ENCODE data around the gene RNF220. TPM values are rescaled to one million over a fixed set of nuclear protein-coding genes. Genes with fewer than 3 reads are reported as not detected.

The RNF220 gene
- total RNA-seq, 4 donors from 2014 or later, result 45.8 to 169 (median 89.4) TPM

DNA sequence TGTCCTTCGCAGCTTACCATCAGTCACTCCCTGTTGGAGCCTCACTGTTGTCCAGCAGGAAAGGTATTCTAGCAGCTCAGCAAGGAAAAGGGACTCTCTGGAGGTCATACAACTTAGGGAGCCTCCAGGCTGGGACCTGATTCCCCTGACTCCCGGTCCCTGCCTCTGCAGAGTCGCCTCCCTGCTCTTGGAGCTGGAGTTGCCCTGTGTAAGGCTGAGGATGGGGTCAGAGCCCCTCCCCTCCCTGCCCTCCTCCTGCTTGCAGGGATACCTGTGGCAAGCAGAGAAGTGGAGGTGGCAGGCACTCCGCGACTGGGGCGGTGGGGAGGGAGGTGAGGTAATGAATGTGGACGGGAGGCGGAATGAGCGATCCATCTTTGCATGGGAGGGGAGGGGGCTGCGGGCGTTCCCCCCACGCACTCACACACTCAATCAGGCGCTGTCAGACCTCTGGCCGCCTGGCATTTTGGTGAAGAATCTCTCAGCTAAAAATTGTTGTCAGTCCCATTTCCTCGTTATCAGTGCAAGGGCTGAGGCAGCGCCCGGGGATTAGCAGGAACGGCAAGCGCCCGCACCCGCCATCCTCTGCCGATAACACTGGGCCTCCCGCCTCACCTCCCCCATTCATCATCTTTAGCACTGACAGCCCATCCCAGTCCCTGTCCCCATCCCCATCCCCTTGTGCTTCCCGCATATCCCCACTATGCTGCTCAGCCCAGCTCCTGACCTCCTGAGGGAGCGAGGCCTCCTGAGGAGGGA is 204.9 kb downstream of the RNF220 start:
- intact Hi-C loops (cut with DNase I; ENCODE audit: low total_unique reads), result loop anchor here (2.0 kb wide), 1 partner anchor 43 kb away; no protein-coding TSS in a partner anchor
- DNase-seq, result no peak
- no peak for TF ChIP-seq EP300 (IDR thresholded peaks at IDR 0.05; ENCODE audit: low read depth)
- TF ChIP-seq, protein P1, sequence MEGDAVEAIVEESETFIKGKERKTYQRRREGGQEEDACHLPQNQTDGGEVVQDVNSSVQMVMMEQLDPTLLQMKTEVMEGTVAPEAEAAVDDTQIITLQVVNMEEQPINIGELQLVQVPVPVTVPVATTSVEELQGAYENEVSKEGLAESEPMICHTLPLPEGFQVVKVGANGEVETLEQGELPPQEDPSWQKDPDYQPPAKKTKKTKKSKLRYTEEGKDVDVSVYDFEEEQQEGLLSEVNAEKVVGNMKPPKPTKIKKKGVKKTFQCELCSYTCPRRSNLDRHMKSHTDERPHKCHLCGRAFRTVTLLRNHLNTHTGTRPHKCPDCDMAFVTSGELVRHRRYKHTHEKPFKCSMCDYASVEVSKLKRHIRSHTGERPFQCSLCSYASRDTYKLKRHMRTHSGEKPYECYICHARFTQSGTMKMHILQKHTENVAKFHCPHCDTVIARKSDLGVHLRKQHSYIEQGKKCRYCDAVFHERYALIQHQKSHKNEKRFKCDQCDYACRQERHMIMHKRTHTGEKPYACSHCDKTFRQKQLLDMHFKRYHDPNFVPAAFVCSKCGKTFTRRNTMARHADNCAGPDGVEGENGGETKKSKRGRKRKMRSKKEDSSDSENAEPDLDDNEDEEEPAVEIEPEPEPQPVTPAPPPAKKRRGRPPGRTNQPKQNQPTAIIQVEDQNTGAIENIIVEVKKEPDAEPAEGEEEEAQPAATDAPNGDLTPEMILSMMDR (IDR thresholded peaks at IDR 0.05), result peak in 1 of 5 experiments; percentile 5
- Histone ChIP-seq H3K27ac (no peak overlapping the region), H3K9me3 (no peaks in the 10 kb centered on the region), H3K36me3 (no peaks in the 10 kb centered on the region), H3K27me3 (no peaks in the 10 kb centered on the region), H3K4me1 (peaks cover 0 to 3% (median 0%) of the 10 kb centered on the region in 4 donors), H3K4me3 (no peak overlapping the region)
- 87 to 88% methylated on average over 6 to 25 of the region's 25 CpGs for WGBS, 2 donors (ENCODE audit: low coverage in 1 of 2)
- in situ Hi-C loops (cut with MboI; ENCODE audit: low pct_ligation_motif_present in 1 of 4, low pct_unique_long_range_greater_than_20kb in 1 of 4, low sequenced_read_pairs in 3 of 4), result loop anchor here in 2 of 4 donors (5.0 to 10.0 kb wide), 2 partner anchors 42 to 235 kb away; no protein-coding TSS in a partner anchor

GRCh38 chr1:44610527-44611148 is 205.6 kb downstream of the RNF220 start:
- in situ Hi-C loops (cut with MboI; ENCODE audit: low pct_ligation_motif_present in 1 of 4, low pct_unique_long_range_greater_than_20kb in 1 of 4, low sequenced_read_pairs in 3 of 4), result no loop called here
- no peaks in the 10 kb centered on the region for H3K27me3 ChIP-seq
- no peaks in the 10 kb centered on the region for H3K36me3 ChIP-seq
- intact Hi-C loops (cut with DNase I; ENCODE audit: low total_unique reads), result no loop called here
- H3K27ac ChIP-seq, result no peak overlapping the region
- TF ChIP-seq, protein P1 (IDR thresholded peaks at IDR 0.05), result no peak
- TF ChIP-seq POLR2AphosphoS5 (IDR thresholded peaks at IDR 0.05) (no peak), POLR2A (IDR thresholded peaks at IDR 0.05) (no peak)
- no peaks in the 10 kb centered on the region for H3K9me3 ChIP-seq
- DNase-seq, result peak; percentile 22
- H3K4me1 ChIP-seq, result peaks cover 0 to 3% (median 0%) of the 10 kb centered on the region in 4 donors
- WGBS, 2 donors (ENCODE audit: low coverage in 1 of 2), result 50 to 56% methylated on average over 4 to 11 of the region's 12 CpGs
- H3K4me3 ChIP-seq, result no peak overlapping the region

- in situ Hi-C loops (cut with MboI; ENCODE audit: low pct_ligation_motif_present in 1 of 4, low pct_unique_long_range_greater_than_20kb in 1 of 4, low sequenced_read_pairs in 3 of 4), result no loop called here
- Histone ChIP-seq H3K27me3 (peaks cover 2% of the 10 kb centered on the region), H3K4me1 (peaks cover 0 to 3% (median 0%) of the 10 kb centered on the region in 4 donors), H3K36me3 (no peaks in the 10 kb centered on the region), H3K4me3 (no peak overlapping the region), H3K27ac (no peak overlapping the region), H3K9me3 (no peaks in the 10 kb centered on the region)
- 81 to 85% methylated on average over 5 of the region's 5 CpGs for WGBS, 2 donors (ENCODE audit: low coverage in 1 of 2)
- no peak for TF ChIP-seq POLR2AphosphoS5 (IDR thresholded peaks at IDR 0.05)
- TF ChIP-seq, protein P1 (IDR thresholded peaks at IDR 0.05), result no peak
- TF ChIP-seq POLR2A (IDR thresholded peaks at IDR 0.05), result no peak
- TF ChIP-seq EP300 (IDR thresholded peaks at IDR 0.05; ENCODE audit: low read depth), result no peak
- intact Hi-C loops (cut with DNase I; ENCODE audit: low total_unique reads), result no loop called here
- DNase-seq, result no peak
These were observed 206.4 kb downstream of the RNF220 start for GRCh38 chr1:44611419-44611818.

DNA sequence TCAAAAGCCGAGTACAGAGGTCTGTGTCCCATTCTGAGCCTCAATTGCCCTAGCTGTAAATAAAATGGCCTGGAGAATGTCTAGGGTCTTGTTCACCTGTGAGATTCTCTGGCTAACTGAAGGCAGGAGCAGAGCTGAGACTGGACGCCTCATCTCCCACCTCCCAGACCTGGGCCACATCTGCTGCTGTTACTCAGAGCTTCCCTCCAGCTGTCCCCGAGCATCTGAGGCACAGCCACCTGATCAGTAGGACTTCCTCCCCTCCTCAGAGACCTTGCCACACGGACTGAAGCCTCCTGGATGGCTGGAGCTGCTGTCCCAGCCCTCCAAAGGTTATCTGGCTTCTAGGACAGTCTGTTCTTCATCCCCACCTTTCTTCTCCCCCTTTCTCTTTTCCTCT is 206.8 kb downstream of the RNF220 start:
- no peak for TF ChIP-seq POLR2AphosphoS5 (IDR thresholded peaks at IDR 0.05)
- no peak for TF ChIP-seq POLR2A (IDR thresholded peaks at IDR 0.05)
- Histone ChIP-seq H3K27me3 (peaks cover 6% of the 10 kb centered on the region), H3K4me3 (no peak overlapping the region), H3K36me3 (no peaks in the 10 kb centered on the region), H3K4me1 (peaks cover 0 to 6% (median 1%) of the 10 kb centered on the region in 4 donors), H3K9me3 (no peaks in the 10 kb centered on the region), H3K27ac (no peak overlapping the region)
- WGBS, 2 donors (ENCODE audit: low coverage in 1 of 2), result 82 to 100% methylated on average over 1 to 4 of the region's 4 CpGs
- intact Hi-C loops (cut with DNase I; ENCODE audit: low total_unique reads), result no loop called here
- no peak for DNase-seq
- in situ Hi-C loops (cut with MboI; ENCODE audit: low pct_ligation_motif_present in 1 of 4, low pct_unique_long_range_greater_than_20kb in 1 of 4, low sequenced_read_pairs in 3 of 4), result no loop called here
